Endothelial cell of umbilical vein (primary cell): ENCODE results near the gene ADAT1. TPM values are rescaled to one million over a fixed set of nuclear protein-coding genes. Genes with fewer than 3 reads are reported as not detected.

Experiments used
- BruUV-seq: library from RNA; stranded (reverse); fragments of 400-500 nt; replicated peaks from 2 replicates; lab custom pipeline; 2021; lab: Mats Ljungman, UMichigan
- CTCF ChIA-PET: fragments of 300-600, 350-600 bp; sonication (Branson Sonifier 250); formaldehyde crosslinking; loops from one replicate; lab custom pipeline; 2021; ENCODE audit warnings: antibody characterized with exemption, inconsistent platforms; lab: Charles Lee
- POLR2A ChIA-PET: fragments of 300-600, 350-600 bp; sonication (Branson Sonifier 250); formaldehyde crosslinking; loops from one replicate; lab custom pipeline; 2021; ENCODE audit warnings: antibody characterized with exemption, inconsistent platforms; lab: Charles Lee
- DNase-seq: peaks from one replicate; pipeline ENCODE4 v3.0.0-alpha.2; 2011; ENCODE audit warnings: low read depth, low spot score
- FAIRE-seq: peaks from 2 replicates; lab custom pipeline; 2011; peaks lifted over from hg19 to GRCh38; lab: Jason Lieb, UNC
- H2AFZ ChIP-seq: 2 replicates; pipeline ENCODE4 v1.6.0; 2012; ENCODE audit warnings: low read depth, low read length, control low read depth, inconsistent platforms
- H3K27ac ChIP-seq: 2 replicates; pipeline ENCODE4 v1.5.1; 2011; ENCODE audit warnings: low read depth, mild to moderate bottlenecking, control low read depth, low read length, moderate library complexity; ENCODE audit not compliant: insufficient read depth
- H3K27me3 ChIP-seq, 2 experiments: 2 replicates each; pipeline versions ENCODE4 v1.6.0 to v1.6.1; 2011; ENCODE audit warnings: low read length in 2 of 2, mixed read lengths in 1 of 2; ENCODE audit not compliant: control insufficient read depth in 2 of 2, insufficient read depth in 2 of 2
- H3K36me3 ChIP-seq, 2 experiments: 2 replicates in 1 of 2; 3 replicates in 1 of 2; pipeline ENCODE4 v1.5.1; 2011; ENCODE audit warnings: low read length in 2 of 2, mild to moderate bottlenecking in 1 of 2, moderate library complexity in 1 of 2; ENCODE audit not compliant: control insufficient read depth in 2 of 2, insufficient read depth in 2 of 2; ENCODE audit errors: extremely low read depth in 1 of 2
- H3K4me1 ChIP-seq: 3 replicates; pipeline ENCODE4 v1.5.1; 2011; ENCODE audit warnings: mild to moderate bottlenecking, low read length; ENCODE audit not compliant: control insufficient read depth, insufficient read depth; ENCODE audit errors: extremely low read depth
- H3K4me2 ChIP-seq: 2 replicates; pipeline ENCODE4 v1.6.1; 2011; ENCODE audit warnings: low read length, control low read depth, mixed read lengths; ENCODE audit not compliant: insufficient read depth
- H3K4me3 ChIP-seq, 3 experiments: fragments of 200-600 bp in 1 of 3; sonication (generic), shearing (Covaris generic) in 1 of 3; replicated peaks in 1 of 3; 2 replicates each; pipeline ENCODE4 v1.5.1; 2011 to 2016; ENCODE audit warnings: control low read depth in 3 of 3, low read length in 3 of 3, mild to moderate bottlenecking in 2 of 3, inconsistent platforms in 1 of 3, low read depth in 1 of 3, moderate library complexity in 1 of 3; ENCODE audit not compliant: insufficient read depth in 1 of 3
- H3K79me2 ChIP-seq: 2 replicates; pipeline ENCODE4 v1.6.0; 2012; ENCODE audit warnings: low read length, inconsistent platforms; ENCODE audit not compliant: control insufficient read depth, insufficient read depth
- H3K9ac ChIP-seq: replicated peaks from 2 replicates; pipeline ENCODE3; 2011; ENCODE audit warnings: low read length, control low read depth; ENCODE audit not compliant: insufficient read depth; ENCODE audit errors: extremely low read depth
- H3K9me1 ChIP-seq: replicated peaks from 3 replicates; pipeline ENCODE4 v1.6.0; 2011; ENCODE audit warnings: mild to moderate bottlenecking, low read length; ENCODE audit not compliant: control insufficient read depth, insufficient read depth; ENCODE audit errors: extremely low read depth
- H3K9me3 ChIP-seq: replicated peaks from 2 replicates; pipeline ENCODE4 v1.5.1; 2012; ENCODE audit warnings: low read length, inconsistent platforms; ENCODE audit not compliant: control insufficient read depth, insufficient read depth
- H4K20me1 ChIP-seq: replicated peaks from 2 replicates; pipeline ENCODE3; 2011; ENCODE audit warnings: mild to moderate bottlenecking, low read length; ENCODE audit not compliant: control insufficient read depth, insufficient read depth; ENCODE audit errors: extremely low read depth
- EZH2 ChIP-seq: IDR thresholded peaks from 2 replicates; pipeline ENCODE4 v1.6.1; 2012; ENCODE audit warnings: borderline replicate concordance, low read depth, mild to moderate bottlenecking, moderate library complexity, low read length, inconsistent platforms; ENCODE audit not compliant: severe bottlenecking
- FOS ChIP-seq: IDR thresholded peaks from 2 replicates; pipeline ENCODE4 v1.6.1; 2011; ENCODE audit warnings: mild to moderate bottlenecking, low read length, moderate library complexity, borderline replicate concordance; ENCODE audit not compliant: insufficient read depth
- GATA2 ChIP-seq: IDR thresholded peaks from 2 replicates; pipeline ENCODE4 v1.7.0; 2011; ENCODE audit warnings: low read depth, mild to moderate bottlenecking, moderate library complexity, mixed read lengths, low read length; ENCODE audit not compliant: insufficient read length, insufficient read depth
- JUN ChIP-seq: IDR thresholded peaks from 2 replicates; pipeline ENCODE4 v1.6.1; 2011; ENCODE audit warnings: borderline replicate concordance, low read depth; ENCODE audit not compliant: insufficient read length, insufficient read depth
- MYC ChIP-seq: IDR thresholded peaks from one replicate; pipeline ENCODE4 v1.6.1; 2011; ENCODE audit warnings: mild to moderate bottlenecking, low read depth, low read length
- POLR2A ChIP-seq: IDR thresholded peaks from 2 replicates; pipeline ENCODE4 v1.6.1; 2012; ENCODE audit warnings: low read depth, mild to moderate bottlenecking, control low read depth, low read length
- POLR2AphosphoS5 ChIP-seq: IDR thresholded peaks from 2 replicates; pipeline ENCODE4 v1.6.1; 2012; ENCODE audit warnings: low read depth, mild to moderate bottlenecking, control low read depth, low read length, moderate library complexity; ENCODE audit not compliant: insufficient read depth
- dilution Hi-C: fragments of 300-500 bp; cut with MboI; formaldehyde crosslinking; loops from one replicate; pipeline ENCODE4 v1.15.0; 2019; ENCODE audit warnings: low sequenced_read_pairs; ENCODE audit not compliant: extremely low pct_ligation_motif_present
- intact Hi-C: fragments of 100-400 bp; cut with micrococcal nuclease; formaldehyde crosslinking; loops from one replicate; pipeline ENCODE4 v1.10.0; 2022
- polyA plus RNA-seq, 4 experiments: library from polyadenylated mRNA; depleted of rRNA in 3 of 4; stranded (reverse) in 3 of 4; unstranded in 1 of 4; fragments of >200 nt; gene quantifications; 2 replicates each; pipeline versions ENCODE4 v1.2.1 to v1.2.3, GENCODE V29; 2011 to 2012; ENCODE audit warnings: missing spikeins in 1 of 4
- total RNA-seq: library from RNA; stranded (reverse); gene quantifications from 2 replicates; pipeline ENCODE4 v1.2.3, GENCODE V29; 2021
- TF ChIP-seq, protein P1 (sequence below), 2 donors: IDR thresholded peaks; 1 replicate in 1 of 2; 2 replicates in 1 of 2; pipeline ENCODE4 v1.5.1; 2011; ENCODE audit warnings: low read length in 2 of 2, mild to moderate bottlenecking in 2 of 2, moderate library complexity in 2 of 2, control low read depth in 1 of 2, inconsistent platforms in 1 of 2, low read depth in 1 of 2; ENCODE audit not compliant: insufficient read depth in 1 of 2; ENCODE audit errors: extremely low read depth in 1 of 2
- TF ChIP-seq, protein P2 (sequence below): IDR thresholded peaks from 2 replicates; pipeline ENCODE4 v1.6.1; 2011; ENCODE audit not compliant: insufficient read depth, insufficient read length

ADAT1 gene
- total and polyA plus RNA-seq, 2 donors (not counting 3 experiments of a cell fraction or from before 2014, with no cell fraction given) = 27.2 to 56.6 TPM

DNA sequence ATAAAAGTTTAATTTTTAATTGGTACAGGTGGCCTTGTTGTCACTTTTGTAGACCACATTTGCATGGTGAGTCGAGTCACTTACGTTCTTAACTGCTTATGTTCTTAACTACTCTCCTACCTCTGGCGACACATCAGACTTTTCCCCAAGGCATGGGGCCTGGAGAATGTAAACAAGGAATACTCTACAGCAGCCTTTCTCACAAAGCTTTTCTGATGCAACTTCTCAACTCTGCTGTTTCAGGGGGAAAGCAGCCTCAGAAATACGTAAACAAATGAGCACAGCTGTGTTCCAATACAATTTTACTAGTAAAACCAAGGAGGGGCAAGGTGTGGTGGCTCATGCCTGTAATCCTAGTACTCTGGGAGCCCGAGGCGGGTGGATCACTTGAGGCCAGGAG, 17.5 kb upstream of the ADAT1 start:
- POLR2A ChIA-PET = no interaction called here
- Histone ChIP-seq H3K27me3 (no peaks in the 10 kb centered on the region), H3K4me3 (no peak overlapping the region), H3K9ac (no peak overlapping the region), H3K79me2 (peaks cover 43% of the 10 kb centered on the region), H3K4me2 (no peak overlapping the region), H2AFZ (no peak overlapping the region), H3K27ac (no peak overlapping the region), H3K9me3 (no peaks in the 10 kb centered on the region), H4K20me1 (peaks cover 2% of the 10 kb centered on the region), H3K36me3 (peaks cover 24 to 30% of the 10 kb centered on the region in 2 experiments), H3K4me1 (peaks cover 3% of the 10 kb centered on the region), H3K9me1 (no peaks in the 10 kb centered on the region)
- dilution Hi-C loops = no loop called here
- FAIRE-seq = no peak
- no TSS peak for BruUV-seq
- DNase-seq = no peak
- TF ChIP-seq EZH2 = no peak
- TF ChIP-seq POLR2AphosphoS5 = no peak
- TF ChIP-seq, protein P1, sequence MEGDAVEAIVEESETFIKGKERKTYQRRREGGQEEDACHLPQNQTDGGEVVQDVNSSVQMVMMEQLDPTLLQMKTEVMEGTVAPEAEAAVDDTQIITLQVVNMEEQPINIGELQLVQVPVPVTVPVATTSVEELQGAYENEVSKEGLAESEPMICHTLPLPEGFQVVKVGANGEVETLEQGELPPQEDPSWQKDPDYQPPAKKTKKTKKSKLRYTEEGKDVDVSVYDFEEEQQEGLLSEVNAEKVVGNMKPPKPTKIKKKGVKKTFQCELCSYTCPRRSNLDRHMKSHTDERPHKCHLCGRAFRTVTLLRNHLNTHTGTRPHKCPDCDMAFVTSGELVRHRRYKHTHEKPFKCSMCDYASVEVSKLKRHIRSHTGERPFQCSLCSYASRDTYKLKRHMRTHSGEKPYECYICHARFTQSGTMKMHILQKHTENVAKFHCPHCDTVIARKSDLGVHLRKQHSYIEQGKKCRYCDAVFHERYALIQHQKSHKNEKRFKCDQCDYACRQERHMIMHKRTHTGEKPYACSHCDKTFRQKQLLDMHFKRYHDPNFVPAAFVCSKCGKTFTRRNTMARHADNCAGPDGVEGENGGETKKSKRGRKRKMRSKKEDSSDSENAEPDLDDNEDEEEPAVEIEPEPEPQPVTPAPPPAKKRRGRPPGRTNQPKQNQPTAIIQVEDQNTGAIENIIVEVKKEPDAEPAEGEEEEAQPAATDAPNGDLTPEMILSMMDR (IDR thresholded peaks at IDR 0.05; ENCODE audit: extremely low read depth in 1 of 2, insufficient read depth in 1 of 2, low read depth in 1 of 2, low read length in 2 of 2) = no peak
- no peak for TF ChIP-seq POLR2A
- TF ChIP-seq, protein P2, sequence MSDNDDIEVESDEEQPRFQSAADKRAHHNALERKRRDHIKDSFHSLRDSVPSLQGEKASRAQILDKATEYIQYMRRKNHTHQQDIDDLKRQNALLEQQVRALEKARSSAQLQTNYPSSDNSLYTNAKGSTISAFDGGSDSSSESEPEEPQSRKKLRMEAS = no peak
- TF ChIP-seq GATA2 = no peak
- no peak for TF ChIP-seq JUN
- TF ChIP-seq FOS = no peak
- no peak for TF ChIP-seq MYC
- intact Hi-C loops = no loop called here
- CTCF ChIA-PET = interaction anchor here (0.6 kb wide), 1 partner anchor 13 kb away, joined by 3 read pairs; no protein-coding TSS in a partner anchor
